ENCODE results near the gene UGT1A9.

UGT1A9 gene

GRCh38 chr2:233711312-233712008 is 39.8 kb downstream of the UGT1A9 start:
- Histone ChIP-seq H4K20me1 (ENCODE audit: insufficient read depth, low read length) (no peaks in the 10 kb centered on the region), H3F3A (ENCODE audit: insufficient read depth, low read length) (no peaks in the 10 kb centered on the region), H3K4me1 (ENCODE audit: low read length) (no peaks in the 10 kb centered on the region), H3K4me2 (ENCODE audit: low read depth, low read length) (no peak overlapping the region), H3K9ac (ENCODE audit: low read length) (no peak overlapping the region), H3K36me3 (replicated peaks; ENCODE audit: insufficient read depth, low read length) (no peaks in the 10 kb centered on the region), H3K79me2 (ENCODE audit: low read length) (no peaks in the 10 kb centered on the region), H3K27ac (ENCODE audit: low read length) (no peak overlapping the region), H3K27me3 (replicated peaks; ENCODE audit: insufficient read depth, low read length) (no peaks in the 10 kb centered on the region), H3K9me2 (replicated peaks; ENCODE audit: insufficient read depth, low read length) (no peaks in the 10 kb centered on the region), H3K4me3 (ENCODE audit: low read length) (no peak overlapping the region), H3K9me3 (replicated peaks; ENCODE audit: insufficient read depth, low read length) (no peaks in the 10 kb centered on the region), H2AFZ (ENCODE audit: low read length) (no peak overlapping the region)
- TF ChIP-seq EZH2 (optimal IDR thresholded peaks at IDR 0.05; ENCODE audit: low read depth, low read length): no peak
- TF ChIP-seq, protein P1, sequence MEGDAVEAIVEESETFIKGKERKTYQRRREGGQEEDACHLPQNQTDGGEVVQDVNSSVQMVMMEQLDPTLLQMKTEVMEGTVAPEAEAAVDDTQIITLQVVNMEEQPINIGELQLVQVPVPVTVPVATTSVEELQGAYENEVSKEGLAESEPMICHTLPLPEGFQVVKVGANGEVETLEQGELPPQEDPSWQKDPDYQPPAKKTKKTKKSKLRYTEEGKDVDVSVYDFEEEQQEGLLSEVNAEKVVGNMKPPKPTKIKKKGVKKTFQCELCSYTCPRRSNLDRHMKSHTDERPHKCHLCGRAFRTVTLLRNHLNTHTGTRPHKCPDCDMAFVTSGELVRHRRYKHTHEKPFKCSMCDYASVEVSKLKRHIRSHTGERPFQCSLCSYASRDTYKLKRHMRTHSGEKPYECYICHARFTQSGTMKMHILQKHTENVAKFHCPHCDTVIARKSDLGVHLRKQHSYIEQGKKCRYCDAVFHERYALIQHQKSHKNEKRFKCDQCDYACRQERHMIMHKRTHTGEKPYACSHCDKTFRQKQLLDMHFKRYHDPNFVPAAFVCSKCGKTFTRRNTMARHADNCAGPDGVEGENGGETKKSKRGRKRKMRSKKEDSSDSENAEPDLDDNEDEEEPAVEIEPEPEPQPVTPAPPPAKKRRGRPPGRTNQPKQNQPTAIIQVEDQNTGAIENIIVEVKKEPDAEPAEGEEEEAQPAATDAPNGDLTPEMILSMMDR (IDR thresholded peaks at IDR 0.05; ENCODE audit: low read length): peak; percentile 90
- no peak for TF ChIP-seq EZH2phosphoT487 (IDR thresholded peaks at IDR 0.05; ENCODE audit: low read length)
- DNase-seq: peak; percentile 61

DNA sequence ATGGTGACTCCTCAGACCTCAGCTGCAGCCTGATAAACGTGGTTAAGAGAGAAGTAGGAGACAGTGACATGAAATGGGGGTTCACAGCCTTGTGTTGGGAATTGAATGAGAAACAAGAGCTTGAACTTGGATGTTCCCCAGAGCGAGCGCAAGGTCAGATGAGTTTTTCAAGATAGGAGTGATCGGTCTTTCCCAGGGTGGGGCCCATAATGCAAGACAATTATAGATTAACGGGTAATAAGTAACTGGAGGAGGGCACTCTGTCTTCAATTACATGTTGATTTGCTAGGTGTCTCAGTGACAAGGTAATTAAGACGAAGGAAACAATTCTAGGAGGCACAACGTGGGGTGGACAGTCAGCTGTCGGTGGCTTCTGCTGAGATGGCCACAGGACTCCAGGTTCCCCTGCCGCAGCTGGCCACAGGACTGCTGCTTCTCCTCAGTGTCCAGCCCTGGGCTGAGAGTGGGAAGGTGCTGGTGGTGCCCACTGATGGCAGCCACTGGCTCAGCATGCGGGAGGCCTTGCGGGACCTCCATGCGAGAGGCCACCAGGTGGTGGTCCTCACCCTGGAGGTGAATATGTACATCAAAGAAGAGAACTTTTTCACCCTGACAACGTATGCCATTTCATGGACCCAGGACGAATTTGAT is 41.0 kb downstream of the UGT1A9 start, which contains the start of gene UGT1A5:
Gene UGT1A5 (plus strand): TSS at position 297 of the 651 bp plus-strand sequence. CDS start 85 bp downstream, at position 382.
- H3K27ac ChIP-seq (ENCODE audit: low read length): no peak within 1 kb of the TSS
- no peak for TF ChIP-seq EZH2phosphoT487 (IDR thresholded peaks at IDR 0.05; ENCODE audit: low read length)
- TF ChIP-seq EZH2 (optimal IDR thresholded peaks at IDR 0.05; ENCODE audit: low read depth, low read length): no peak
- TF ChIP-seq, protein P1 (IDR thresholded peaks at IDR 0.05; ENCODE audit: low read length): no peak
- H3K9me2 ChIP-seq (replicated peaks; ENCODE audit: insufficient read depth, low read length): no peaks in the 10 kb centered on the region
- no peaks in the 10 kb centered on the region for H3K36me3 ChIP-seq (replicated peaks; ENCODE audit: insufficient read depth, low read length)
- no peaks in the 10 kb centered on the region for H3K27me3 ChIP-seq (replicated peaks; ENCODE audit: insufficient read depth, low read length)
- no peaks in the 10 kb centered on the region for H3F3A ChIP-seq (ENCODE audit: insufficient read depth, low read length)
- no peak within 1 kb of the TSS for H3K9ac ChIP-seq (ENCODE audit: low read length)
- no peaks in the 10 kb centered on the region for H4K20me1 ChIP-seq (ENCODE audit: insufficient read depth, low read length)
- no peaks in the 10 kb centered on the region for H3K4me1 ChIP-seq (ENCODE audit: low read length)
- no peaks in the 10 kb centered on the region for H3K9me3 ChIP-seq (replicated peaks; ENCODE audit: insufficient read depth, low read length)
- no peak within 1 kb of the TSS for H3K4me3 ChIP-seq (ENCODE audit: low read length)
- no peak within 1 kb of the TSS for H2AFZ ChIP-seq (ENCODE audit: low read length)
- no peak for DNase-seq
- no peaks in the 10 kb centered on the region for H3K79me2 ChIP-seq (ENCODE audit: low read length)
- no peak within 1 kb of the TSS for H3K4me2 ChIP-seq (ENCODE audit: low read depth, low read length)

GRCh38 chr2:233713262-233713615 is 41.5 kb downstream of the UGT1A9 start:
- H3K36me3 ChIP-seq (replicated peaks; ENCODE audit: insufficient read depth, low read length): no peaks in the 10 kb centered on the region
- H3K27ac ChIP-seq (ENCODE audit: low read length): no peak overlapping the region
- no peaks in the 10 kb centered on the region for H3K79me2 ChIP-seq (ENCODE audit: low read length)
- DNase-seq: no peak
- H3K27me3 ChIP-seq (replicated peaks; ENCODE audit: insufficient read depth, low read length): no peaks in the 10 kb centered on the region
- no peaks in the 10 kb centered on the region for H3K9me3 ChIP-seq (replicated peaks; ENCODE audit: insufficient read depth, low read length)
- no peak overlapping the region for H3K9ac ChIP-seq (ENCODE audit: low read length)
- TF ChIP-seq EZH2 (optimal IDR thresholded peaks at IDR 0.05; ENCODE audit: low read depth, low read length) (no peak), EZH2phosphoT487 (IDR thresholded peaks at IDR 0.05; ENCODE audit: low read length) (no peak)
- TF ChIP-seq, protein P1 (IDR thresholded peaks at IDR 0.05; ENCODE audit: low read length): no peak
- H3K4me1 ChIP-seq (ENCODE audit: low read length): no peaks in the 10 kb centered on the region
- no peak overlapping the region for H3K4me3 ChIP-seq (ENCODE audit: low read length)
- no peaks in the 10 kb centered on the region for H3K9me2 ChIP-seq (replicated peaks; ENCODE audit: insufficient read depth, low read length)
- no peak overlapping the region for H3K4me2 ChIP-seq (ENCODE audit: low read depth, low read length)
- H4K20me1 ChIP-seq (ENCODE audit: insufficient read depth, low read length): no peaks in the 10 kb centered on the region
- H2AFZ ChIP-seq (ENCODE audit: low read length): no peak overlapping the region
- no peaks in the 10 kb centered on the region for H3F3A ChIP-seq (ENCODE audit: insufficient read depth, low read length)

All from MM.1S (cell line).